SIG-M5 (cell line): ENCODE data around the gene CEP70.
"Not testable (repeated sequence)": the region's sequence is repeated elsewhere in the genome, so short reads cannot be mapped to it uniquely, and the experiment has no call there.

ENCODE experiments used
- DNase-seq: peaks from one replicate; lab custom pipeline; 2025; lab: John Stamatoyannopoulos, UW

The CEP70 gene

DNA sequence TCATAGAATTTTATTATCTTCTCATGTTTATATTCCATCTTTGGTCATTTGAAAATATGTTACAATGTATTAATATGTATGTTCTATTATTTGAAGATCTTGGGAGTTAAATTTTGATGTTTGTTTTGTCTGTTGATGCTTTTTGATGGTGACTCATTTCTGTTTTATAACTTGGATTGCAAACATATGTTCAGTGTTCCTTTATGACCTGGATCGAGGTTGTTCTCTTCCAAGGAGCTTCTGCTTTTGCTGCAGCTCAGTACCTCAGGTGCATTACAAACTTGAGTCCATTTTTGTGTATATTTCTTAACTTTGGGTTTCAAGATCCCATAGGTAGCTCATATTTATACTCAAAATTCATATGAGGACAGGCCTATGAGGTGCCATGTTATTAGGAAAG lies 122.6 kb downstream of the CEP70 start:
- no peak for DNase-seq

DNA sequence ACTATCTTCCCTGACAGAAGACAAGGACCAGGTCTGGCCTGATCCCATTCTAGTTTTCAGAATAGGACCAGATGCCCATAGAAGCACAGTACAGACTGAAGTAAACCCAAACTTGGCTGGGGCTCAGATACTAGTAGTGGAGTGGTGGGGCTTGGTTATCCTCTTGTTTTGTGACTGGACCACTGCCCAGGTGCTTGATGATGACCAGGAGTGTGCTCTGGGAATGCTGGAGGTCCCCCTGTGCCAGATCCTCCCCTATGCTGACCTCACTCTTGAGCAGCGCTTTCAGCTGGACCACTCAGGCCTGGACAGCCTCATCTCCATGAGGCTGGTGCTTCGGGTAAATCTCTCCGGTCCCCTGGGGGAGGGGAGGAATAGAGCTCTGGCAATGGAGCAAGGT lies 123.4 kb downstream of the CEP70 start:
- DNase-seq = no peak

DNA sequence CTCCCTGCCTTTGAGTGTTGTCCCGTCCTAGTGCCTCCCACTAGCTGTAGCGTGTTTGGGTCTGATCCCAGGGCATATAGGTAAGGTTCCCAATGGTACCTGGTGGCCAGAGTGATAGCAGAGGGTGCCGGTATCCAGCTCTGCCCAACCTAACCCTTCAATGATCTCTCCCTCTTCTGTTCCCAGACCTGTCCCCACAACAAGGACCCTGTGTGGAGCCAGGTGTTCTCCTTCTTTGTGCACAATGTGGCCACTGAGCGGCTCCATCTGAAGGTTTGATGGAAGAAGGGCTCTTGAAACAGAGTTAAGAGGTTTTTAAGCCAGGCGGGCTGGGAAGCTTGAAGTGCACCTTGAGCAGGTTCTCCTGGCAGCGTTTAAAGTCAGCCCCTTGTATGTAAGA lies 124.2 kb downstream of the CEP70 start:
- no peak for DNase-seq

DNA sequence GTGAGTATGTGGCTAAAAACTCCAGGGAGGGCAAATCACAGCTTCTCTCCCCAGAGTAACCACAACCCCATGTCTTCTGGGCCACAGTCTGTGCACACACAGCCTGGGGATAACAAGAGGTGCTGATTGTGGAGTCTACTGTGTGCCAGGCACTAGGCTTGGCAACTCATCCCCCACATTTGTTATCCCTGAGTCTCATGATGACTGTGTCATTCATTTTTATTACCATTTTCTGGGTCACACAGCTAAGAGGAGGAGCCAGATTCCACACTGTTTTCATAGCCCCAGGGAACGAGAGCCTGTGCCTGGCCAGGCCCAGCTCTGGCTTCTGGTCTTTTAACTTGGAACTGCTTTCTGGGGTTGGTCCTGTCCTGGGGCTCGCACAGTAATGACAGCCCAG lies 125.2 kb downstream of the CEP70 start:
- DNase-seq = no peak

DNA sequence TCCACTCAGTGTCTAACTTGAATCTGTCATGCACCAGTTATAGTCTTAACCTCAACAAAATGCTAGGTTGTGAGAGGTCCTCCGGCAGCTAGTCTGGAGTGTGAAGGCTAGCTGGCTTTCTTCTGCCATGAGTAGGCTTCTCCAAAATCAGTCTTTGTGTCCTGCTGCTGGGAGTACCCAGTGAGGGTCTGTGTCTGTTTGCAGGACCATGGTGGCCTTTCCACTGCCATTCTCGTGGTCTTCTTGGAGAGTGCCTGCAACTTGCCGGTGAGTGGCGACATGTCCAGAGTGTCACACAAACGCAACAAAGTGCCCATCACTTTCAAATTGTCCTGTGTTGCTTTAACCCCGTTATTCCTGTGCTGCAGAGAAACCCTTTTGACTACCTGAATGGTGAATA lies 125.6 kb downstream of the CEP70 start:
- DNase-seq = no peak

DNA sequence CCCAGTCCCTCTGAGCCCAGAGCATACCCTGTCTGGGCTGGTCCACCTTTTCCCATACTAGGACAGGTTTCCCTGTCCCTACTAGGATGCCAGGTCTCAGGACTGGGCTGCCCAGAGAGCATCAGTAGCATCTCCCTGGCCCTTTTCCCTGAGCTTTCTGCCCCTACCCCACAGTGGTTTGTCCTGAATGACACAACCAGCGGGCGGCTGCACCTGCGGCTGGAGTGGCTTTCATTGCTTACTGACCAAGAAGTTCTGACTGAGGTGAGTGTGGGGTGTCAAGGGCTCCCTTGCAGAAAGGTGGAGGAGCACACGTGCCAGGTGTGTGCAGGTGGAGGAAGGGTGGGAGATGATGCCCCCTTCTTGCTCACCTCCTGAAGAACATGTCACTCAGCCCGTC lies 126.1 kb downstream of the CEP70 start:
- DNase-seq = no peak

DNA sequence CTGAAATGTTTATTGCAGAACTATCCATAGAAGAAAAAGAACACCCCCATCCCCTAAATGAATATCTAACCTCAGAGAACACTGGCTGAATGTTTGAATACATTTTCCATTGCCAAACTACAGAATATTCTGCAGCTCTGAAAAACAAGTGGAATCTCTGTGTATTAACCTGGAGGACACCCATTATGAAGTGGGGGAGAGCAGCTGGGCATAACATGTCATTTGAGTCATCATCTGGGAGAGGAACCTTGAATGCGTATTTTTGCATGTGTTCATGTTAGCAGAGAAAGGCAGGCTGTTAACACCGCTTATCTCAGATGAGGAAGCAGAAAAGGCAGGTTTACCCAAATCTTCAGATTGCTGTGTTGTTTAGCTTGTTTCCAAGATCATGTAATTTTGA lies 128.1 kb downstream of the CEP70 start:
- no peak for DNase-seq

DNA sequence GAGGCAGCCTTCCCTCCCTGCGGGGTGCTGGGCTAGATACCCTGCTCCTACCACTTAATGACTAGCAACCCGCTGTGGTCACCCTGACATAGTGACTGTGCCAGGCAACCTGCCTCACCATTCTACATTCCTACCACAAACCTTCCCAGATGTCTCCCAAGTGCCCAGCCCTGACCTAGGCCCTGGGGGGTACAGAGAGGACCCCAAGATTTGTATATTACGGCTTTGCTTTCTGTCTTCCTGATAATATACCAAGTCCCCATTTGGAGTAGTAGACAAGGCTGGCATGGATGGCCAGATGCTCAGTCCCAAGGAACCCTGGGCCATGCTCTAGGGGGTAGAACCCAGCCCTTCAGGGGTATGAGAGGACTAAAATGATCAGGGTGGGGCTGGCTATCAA lies 128.6 kb downstream of the CEP70 start:
- DNase-seq = no peak

DNA sequence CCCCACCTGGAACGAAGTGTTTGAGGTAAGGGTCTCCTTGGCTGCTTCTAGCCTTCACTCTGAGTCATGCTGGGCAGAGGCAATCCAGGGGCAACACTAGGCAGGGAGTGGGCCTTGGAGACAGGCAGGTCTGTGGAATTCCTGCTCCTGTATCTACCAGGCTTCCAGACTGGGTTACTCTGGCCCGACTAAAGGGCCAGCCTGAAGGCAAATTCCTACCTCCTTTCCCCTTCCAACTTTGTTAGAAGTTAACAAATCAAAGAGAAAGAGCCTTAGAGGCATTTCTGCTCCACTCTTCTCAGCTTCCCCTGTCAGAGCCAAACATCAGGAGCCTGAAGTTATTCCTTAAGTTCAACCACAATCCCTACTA lies 129.6 kb downstream of the CEP70 start:
- DNase-seq = no peak

DNA sequence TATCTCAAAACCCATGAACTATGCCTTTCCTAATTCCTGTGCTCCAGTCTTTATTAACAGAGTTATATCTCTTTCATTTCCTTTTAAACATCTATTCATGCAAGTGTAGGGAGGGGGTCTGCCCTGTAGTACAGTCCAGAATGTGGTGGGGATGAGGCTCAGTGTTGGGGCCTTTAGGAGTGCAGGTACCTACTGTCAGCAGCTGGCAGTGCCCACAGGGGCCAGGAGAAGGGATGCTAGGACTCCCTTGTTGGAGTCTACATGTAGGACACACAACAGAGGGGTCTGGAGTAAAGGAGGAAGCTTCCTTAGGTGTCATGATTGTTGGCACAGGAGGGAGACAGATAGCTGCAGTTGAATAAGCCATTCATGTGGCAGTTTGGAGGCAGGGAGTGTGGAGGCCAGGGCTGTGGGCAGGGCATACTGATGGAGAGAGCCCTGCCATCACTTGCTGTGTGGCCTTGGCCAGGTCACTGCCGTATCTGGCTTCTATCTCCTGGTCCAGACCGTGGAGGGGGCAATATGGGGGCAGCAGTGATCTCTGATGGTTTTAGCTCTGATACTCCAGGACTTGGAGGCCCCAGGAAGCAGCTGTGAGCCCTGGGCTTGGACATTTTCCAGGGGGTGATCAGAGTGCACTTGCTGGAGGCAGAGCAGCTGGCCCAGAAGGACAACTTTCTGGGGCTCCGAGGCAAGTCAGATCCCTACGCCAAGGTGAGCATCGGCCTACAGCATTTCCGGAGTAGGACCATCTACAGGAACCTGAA lies 130.2 kb downstream of the CEP70 start:
- DNase-seq = no peak

DNA sequence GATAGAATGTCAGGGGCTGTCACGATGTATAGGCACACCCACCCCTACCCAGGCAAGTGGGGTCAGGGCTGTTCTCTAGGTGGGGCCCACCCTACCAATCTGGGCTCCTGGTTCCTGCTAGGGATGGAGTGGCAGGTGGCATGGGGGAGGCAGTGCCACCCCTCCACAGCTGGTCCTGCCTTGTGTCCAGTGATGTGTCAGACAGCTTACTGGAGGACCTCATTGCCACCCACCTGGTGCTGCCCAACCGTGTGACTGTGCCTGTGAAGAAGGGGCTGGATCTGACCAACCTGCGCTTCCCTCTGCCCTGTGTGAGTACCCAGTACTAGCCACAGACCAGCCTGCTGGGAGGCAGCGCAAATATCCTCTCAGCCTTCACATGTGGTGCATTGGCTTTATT lies 132.2 kb downstream of the CEP70 start:
- DNase-seq = no peak

DNA sequence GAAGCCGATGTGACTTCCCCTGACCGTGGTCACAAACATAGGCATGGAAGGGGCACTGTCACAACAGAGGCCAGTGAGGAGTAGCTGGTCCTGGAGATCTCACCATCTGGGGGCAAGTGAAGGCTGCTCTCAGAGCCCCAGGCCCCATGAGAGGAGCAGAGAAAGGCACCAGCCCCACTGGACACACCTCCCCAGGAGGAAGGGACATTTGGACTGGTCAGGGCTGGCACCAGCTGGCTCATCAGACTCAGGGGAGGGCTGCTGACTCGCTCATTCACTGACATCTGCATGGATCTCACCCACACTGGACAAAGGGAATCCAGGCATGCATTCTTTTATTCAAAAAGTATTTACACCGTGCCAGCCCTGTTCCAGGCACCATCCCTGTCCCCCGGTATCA lies 132.8 kb downstream of the CEP70 start:
- no peak for DNase-seq

DNA sequence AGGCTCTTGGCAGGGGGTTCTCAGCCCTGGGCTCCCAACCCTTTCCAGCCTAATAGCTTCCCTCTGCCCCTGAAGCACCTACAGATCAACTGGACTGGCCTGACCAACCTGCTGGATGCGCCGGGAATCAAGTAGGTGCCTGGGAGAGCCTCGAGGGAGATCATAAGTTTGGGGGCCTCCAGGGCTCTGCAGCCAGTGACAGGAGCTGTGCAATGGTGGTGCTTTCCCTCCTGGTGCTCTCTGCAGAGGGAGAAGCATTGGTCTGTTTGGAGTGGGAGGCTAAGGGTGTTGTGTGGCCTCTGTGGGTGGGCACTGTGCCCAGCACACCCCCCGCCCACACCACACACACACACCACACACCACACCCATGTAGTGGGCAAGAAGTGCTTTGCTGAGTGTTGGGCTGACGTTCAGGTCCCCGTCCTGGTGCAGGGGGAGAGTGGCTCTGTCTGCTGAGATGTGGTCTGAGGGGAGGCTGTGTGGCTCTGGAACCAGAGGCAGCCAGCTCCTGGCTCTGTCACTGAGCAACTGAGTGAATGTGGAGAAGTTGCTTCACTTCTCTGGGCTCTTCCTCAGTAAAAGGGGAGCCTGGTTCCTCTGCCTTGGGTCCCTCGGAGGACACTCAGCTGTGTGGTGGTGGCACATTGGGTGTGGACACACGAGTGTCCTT lies 133.4 kb downstream of the CEP70 start:
- DNase-seq = no peak

DNA sequence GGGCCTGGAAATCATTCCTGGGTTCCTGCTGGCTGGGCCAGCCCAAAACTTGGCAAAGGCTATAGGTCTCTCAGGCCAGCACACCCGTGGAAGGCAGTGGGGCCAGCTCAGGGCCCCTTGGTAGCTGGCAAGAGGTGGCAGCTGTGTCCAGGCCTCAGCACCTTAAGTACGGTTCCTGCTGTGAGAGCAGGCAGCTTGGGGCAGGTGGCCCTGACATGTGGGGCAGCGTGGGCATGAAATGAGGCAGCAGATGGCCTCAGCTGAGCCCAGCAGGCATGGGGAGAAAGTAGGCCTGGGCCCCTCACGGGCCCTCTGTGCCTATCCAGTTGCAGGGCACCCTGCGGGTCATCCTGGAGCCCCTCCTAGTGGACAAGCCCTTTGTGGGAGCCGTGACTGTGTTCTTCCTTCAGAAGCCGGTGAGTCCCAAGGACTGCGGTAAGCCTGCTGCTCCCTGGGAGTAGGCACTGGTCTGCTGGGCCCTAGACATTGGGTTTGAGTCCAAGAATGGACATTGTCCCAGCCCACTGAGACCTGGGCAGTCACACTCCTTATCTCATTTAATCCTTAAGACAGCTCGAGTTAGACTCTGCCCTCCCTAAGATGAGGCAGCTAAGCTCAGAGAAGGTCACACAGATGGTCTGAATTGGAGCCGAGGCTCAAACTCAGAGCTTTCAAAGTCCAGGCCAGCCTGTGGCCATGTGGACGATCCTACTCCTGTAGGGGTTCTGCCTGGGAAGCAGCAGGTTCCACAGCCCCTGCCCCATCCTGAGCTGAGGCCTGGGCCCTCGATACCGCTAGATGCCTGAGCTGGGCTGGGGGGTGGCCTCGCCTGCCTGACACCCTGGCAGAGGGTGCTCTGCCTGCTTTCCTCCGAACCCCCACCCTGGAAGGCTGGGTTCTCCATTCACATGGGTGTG lies 134.2 kb downstream of the CEP70 start:
- no peak for DNase-seq

DNA sequence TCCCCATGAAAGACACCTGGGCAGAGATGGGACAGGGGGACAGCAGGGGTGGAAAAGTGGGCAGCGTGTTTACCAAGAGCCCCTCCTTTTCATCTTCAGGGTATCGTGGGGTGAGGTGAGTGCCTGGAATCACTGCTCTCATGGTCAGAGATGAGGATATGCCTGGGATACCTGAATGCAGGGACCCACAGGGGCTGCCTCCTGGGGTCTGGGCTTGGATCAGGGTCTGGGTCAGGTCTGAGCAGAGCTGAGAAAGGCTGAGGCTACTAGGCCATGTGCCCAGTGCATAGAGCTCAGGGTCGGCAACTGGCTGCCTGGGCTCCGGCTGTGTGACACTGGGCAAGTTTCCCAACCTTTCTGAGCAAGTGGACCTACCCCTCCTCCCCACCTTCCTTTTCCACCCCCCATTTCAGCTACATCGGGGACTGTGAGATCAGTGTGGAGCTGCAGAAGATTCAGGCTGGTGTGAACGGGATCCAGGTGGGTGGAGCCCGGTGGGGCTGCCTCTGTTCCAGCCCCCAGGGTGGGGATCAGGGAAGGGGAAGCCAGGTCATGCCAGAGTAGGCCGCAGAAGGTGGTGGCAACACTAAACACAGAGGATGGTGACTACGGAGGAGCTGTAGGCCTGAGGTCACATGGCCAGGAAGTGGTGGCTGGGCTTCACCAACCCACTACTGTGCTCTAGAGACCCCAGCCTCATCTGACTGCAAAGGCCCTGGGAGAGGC lies 135.1 kb downstream of the CEP70 start:
- no peak for DNase-seq

DNA sequence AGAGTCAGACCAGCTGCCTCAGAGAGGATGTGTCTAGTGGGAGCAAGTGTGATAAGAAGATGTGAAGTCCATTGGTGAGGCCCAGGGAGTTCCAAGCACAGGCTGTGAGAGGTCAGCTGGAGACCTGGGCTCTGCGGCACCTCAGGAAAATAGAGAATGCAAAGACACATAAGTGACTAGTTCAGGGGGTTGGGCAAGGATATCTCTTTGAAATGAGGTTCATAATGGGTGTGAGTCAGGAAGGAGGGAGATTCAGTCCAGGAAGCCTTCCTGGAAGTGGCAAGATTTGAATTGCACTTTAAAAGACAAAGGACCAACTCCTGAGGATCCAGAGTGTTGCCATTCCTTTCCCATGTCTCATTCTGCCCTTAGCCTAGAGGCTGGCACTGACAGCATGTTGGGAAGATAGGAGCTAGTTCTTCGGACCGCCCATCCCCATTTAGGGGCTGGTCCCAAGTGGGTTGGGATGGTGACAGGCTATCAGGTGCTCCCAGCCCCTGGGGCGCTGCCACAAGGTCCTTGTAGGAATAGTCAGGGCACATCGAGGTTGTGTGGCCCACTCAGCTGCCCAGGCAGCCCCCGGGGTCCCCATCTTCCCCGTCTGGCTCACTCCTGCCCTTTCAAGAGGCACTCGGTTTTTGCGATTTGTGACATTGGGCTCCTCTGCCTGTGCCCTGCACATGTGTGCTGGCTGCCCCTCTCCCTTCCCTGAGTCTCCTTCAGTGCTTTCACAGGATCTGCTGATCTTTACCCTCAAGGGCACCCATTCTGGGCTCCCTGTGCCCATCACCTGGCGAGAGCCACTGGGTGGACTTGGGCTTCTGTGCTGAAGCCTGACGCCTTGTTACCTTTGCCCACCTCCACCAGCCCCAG lies 136.0 kb downstream of the CEP70 start:
- no peak for DNase-seq

DNA sequence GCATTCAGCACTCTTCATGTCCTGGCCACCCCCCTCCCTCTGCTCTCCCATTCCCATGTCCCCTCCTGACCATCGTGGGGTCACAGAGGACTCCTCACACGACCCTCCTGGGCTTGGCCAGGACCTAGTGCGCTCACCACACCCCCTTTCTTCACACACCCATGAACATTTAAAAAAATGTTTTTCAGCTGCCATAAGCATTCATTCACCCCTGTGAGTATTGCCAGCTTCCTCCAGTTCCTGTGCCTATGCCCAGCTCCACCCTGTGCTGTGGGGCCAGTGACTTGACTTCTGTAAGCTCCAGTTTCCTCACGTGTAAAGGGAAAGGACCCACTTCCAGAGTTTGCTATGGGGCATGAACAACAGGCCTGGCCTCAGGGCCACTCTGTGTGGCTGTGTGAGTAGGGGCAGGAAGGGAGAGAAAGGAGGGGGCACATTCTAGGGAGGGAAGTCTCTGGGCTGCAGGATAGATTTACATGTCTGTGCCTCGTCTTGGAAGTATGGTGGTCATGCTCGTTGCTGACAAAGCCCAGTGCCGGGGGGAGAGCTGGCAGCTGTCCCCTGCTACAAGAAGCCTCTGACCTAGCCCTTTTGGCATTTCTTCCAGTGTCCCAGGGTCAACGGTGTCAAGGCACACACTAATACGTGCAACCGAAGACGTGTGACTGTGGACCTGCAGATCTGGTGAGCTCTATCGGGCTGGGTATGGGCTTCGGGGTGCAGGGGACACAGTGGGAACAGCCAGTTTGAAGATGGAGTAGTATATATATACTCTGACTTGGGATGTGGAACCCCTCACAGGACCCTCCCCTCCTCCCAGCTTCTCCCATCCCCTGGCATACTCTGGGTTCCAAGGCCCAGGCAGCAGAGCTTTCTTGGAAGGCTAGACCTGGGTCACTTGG lies 136.8 kb downstream of the CEP70 start:
- no peak for DNase-seq

DNA sequence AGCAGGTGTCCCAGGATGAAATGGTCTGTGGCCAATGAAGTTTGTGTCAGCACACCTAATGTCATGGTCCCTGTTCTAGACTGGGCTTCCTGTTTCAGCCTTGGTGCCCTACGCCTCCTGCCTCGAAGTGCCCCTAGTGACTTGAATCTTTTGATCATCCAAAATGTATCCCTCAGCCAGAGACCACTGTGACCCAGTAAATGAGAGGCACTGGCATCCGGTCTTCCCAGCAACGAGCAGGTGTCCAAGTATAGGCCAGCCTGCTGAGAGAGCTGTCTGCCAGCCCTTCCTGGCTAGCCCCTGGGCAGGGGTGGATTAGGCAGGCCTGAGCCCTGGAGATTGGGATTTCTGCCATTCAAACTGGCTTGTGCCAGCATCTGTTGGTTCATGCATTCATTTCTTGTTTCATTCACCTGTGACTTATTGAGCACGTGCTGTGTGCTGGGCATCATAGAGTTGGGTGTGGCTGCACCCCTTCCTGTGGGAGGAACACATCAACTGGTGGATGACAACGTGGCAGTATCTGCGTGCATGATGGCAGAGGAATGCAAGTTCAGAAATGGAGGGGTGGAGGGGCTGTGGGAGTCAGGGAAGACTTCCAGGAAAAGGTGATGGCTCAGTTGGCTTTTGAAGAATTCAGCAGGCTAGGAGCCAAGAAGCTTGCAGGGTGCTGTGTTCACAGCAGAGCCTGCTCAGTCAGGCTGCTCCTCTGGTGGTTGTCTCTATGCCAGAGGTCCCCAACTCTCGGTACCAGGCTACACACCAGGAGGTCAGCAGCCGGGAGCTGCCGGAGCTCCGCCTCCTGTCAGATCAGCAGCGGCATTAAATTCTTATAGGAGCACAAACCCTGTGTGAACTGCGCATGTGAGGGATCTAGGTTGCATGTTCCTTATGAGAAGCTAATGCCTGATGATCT lies 138.0 kb downstream of the CEP70 start:
- DNase-seq = no peak

DNA sequence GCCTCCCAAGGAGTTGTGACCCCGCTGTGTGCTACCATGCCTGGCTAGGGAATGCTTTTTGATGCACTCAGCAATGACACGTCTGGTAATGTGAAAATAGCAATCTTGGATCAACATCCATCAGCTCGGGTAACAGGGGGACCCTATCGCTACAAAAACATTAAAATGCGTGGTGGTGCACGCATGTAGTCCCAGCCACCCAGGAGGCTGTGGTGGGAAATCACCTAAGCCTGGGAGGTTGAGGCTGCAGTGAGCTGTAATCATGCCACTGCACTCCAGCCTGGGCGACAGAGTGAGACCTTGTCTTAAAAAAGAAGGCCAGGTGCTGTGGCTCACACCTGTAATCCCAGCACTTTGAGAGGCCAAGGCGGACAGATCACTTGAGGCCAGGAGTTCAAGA lies 140.1 kb downstream of the CEP70 start:
- not testable (repeated sequence) for DNase-seq
